NCI-H146 (cell line): ENCODE results near the gene LMAN1L.

ENCODE experiments used
- DNase-seq: peaks from one replicate; lab custom pipeline; 2025; lab: John Stamatoyannopoulos, UW

LMAN1L gene

DNA sequence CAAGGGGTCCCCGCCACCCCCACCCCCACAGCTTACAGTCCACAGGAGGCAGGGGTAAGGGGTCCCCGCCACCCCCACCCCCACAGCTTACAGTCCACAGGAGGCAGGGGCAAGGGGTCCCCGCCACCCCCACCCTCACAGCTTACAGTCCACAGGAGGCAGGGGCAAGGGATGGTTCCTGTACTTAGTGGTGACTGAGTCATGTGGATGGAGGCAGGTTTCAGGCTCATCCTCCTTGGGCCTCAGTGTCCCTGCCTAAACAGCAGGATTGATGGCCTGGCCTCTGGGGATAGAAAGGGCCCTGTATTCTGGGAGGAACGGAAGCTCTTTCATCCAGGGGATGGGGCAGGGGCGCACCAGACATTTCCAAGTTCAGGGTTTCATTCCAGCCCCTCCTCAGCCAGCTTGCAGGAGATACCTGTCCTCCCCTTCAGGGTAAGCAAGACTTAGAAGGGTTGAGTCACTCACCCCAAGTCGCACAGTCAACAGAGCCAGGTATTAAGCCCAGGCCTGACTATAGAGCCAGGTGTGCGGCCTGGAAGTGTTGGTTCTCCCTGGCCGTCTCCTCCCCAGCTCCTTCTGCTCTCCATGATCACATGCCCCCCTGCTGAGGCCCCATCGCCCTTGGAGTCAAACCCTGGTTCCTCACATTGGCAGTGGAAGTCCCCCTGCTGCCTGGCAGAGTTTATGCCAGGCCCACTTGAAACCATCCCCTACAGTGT lies 18.2 kb upstream of the LMAN1L start:
- no peak for DNase-seq

- no peak for DNase-seq
Measured at GRCh38 chr15:74794970-74795349, 17.7 kb upstream of the LMAN1L start.

DNA sequence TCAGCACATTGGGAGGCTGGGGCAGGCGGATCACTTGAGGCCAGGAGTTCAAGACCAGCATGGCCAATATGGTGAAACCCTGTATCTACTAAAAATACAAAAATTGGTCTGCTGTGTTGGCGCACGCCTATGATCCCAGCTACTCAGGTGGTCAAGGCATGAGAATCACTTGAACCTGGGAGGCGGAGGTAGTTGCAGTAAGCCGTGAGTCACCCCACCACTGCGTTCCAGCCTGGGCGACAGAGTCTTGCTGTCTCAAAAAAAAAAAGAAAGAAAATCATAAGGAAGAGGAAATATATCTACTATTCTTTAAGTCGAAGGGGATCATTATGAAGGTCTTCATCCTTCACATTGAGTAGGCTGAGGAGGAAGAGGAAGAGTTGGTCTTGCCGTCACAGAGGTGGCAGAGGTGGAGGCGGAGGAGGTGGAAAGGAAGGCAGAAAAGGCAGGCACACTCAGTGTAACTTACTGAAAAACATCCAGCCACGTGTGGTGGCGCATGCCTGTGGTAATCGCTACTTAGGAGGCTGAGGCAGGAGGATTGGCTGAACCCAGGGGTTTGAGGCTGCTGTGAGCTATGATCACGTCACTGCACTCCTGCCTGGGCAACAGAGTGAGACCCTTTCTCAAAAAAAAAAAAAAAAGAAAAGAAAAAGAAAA lies 16.5 kb upstream of the LMAN1L start:
- DNase-seq: no peak

GRCh38 chr15:74798388-74799254 lies 14.0 kb upstream of the LMAN1L start:
- DNase-seq: no peak

DNA sequence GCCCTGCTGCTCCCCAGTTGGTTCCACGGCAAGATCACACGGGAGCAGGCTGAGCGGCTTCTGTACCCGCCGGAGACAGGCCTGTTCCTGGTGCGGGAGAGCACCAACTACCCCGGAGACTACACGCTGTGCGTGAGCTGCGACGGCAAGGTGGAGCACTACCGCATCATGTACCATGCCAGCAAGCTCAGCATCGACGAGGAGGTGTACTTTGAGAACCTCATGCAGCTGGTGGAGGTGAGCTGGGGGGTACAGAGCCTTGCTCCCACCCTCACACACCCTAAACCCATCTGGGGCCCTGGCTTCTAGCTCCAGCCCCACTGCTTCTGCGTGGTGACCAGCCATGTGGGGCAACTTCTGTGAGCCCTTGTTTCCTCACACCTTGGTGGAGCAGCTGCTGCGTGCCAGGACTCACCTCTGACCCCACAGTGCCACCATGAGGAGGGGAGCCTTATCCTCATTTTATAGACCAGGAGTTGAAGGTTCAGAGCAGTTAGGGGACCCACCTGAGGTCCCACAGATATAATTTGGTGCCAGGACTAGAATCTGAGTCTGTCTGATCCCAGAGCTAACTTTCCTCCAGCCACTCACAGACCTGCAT lies 13.3 kb upstream of the LMAN1L start:
- DNase-seq: peak; percentile 42

DNA sequence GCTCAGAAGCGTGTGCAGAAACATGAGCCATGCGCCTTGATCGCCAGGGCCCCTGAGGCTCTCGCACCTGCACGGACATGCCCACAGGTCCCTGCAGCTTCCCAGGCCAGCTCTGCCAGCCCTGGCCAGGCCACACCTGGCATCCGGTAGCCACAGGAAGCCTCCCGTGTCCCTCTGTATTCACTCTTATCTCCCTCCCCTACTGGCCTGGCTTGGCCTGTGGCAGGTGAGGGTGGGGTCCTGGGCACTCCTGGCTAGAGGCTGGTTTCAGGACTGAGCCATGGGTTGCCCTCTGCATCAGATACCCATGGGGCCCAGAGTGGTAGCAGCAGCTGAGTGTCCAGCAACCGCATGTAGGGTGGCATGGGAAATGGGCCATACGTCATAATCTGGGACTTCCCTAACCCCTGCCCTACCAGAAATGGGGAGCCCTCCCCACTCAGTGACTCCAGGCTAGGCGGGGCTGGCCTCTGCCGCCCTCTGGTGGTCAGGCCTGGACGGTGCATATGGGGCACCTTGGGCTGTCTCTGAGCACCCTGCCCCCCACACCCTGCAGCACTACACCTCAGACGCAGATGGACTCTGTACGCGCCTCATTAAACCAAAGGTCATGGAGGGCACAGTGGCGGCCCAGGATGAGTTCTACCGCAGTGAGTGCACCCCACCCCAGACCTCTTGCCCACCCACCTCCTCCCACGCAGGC lies 12.6 kb upstream of the LMAN1L start:
- DNase-seq: peak; percentile 75

- no peak for DNase-seq
Measured at GRCh38 chr15:74800559-74801094, 12.0 kb upstream of the LMAN1L start.

- no peak for DNase-seq
Measured at GRCh38 chr15:74801311-74801997, 11.2 kb upstream of the LMAN1L start.

- no peak for DNase-seq
Measured at GRCh38 chr15:74802290-74802689, 10.3 kb upstream of the LMAN1L start.

DNA sequence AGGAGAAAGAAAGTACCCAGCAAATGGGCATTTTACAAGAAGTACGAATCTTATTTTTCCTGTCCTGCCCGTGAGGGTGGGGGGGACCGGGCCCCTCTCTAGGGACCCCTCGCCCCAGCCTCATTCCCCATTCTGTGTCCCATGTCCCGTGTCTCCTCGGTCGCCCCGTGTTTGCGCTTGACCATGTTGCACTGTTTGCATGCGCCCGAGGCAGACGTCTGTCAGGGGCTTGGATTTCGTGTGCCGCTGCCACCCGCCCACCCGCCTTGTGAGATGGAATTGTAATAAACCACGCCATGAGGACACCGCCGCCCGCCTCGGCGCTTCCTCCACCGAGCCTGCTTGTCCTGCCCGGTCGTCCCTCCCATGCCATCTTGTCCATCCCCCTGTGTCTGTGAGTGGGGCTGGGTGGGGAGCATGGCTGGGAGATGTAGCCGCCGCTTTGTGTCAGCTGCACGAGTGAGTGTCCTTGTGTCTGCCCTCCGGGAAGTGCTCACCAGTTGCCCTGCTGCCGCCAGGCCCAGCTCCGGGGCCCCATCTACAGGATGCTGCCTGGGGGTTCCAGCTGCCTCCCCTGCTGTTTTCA lies 9.7 kb upstream of the LMAN1L start:
- no peak for DNase-seq

DNA sequence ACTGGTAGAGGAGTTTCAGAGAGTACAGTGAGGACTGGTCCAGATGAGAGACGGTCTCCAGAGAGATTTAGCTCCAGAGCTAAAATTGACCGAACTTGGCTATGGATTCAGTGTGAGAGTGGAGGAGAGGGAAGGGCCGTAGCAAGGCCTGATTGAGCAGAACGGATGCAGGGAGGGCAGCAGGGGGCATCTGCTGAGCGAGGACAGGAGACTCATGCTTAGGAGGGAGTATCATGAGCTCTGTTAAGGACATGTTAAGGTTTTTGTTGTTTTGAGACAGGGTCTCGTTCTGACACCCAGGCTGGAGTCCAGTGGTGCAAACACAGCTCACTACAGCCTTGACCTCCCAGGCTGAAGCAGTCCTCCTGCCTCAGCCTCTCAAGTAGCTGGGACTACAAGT lies 7.7 kb upstream of the LMAN1L start:
- DNase-seq: no peak

DNA sequence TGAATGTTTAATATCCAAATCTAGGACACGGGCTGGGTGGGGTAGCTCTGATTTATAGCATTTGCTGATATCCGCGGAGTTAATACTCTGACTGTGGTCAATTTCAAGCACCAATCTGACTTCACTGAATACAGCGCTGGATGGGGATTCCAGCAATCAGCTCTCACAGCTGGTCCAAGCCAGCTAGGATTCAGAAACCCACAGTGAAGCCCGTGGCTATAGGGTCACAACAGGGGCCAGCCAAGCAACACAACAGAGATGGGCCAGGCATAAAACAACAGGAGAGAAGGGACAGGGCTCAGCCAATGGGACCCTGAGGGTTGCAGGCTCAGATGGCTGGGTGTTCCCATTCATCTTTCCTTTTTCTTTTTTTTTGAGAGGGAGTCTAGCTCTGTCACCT lies 5.4 kb upstream of the LMAN1L start:
- DNase-seq: no peak

GRCh38 chr15:74808078-74808839 lies 4.4 kb upstream of the LMAN1L start:
- no peak for DNase-seq

GRCh38 chr15:74808840-74809229 lies 3.8 kb upstream of the LMAN1L start:
- no peak for DNase-seq

GRCh38 chr15:74809242-74809641 lies 3.4 kb upstream of the LMAN1L start:
- no peak for DNase-seq

DNA sequence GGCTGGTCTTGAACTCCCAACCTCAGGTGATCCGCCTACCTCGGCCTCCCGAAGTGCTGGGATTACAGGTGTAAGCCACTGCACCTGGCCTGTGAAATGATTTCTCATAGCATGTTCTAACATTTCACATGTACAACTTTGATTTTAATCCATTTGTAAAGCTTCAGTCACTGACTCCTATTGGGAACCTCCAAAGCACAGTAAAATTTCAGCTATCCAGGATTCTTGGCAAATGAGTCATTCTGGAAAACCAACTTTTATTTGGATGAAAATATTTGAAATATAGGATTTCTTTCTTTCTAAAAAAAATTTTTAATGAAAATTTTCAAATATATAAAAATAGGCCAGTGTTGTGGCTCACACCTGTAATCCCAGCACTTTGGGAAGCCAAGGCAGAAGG lies 2.7 kb upstream of the LMAN1L start:
- no peak for DNase-seq

GRCh38 chr15:74815121-74815934 lies 2.7 kb downstream of the LMAN1L start:
- no peak for DNase-seq

DNA sequence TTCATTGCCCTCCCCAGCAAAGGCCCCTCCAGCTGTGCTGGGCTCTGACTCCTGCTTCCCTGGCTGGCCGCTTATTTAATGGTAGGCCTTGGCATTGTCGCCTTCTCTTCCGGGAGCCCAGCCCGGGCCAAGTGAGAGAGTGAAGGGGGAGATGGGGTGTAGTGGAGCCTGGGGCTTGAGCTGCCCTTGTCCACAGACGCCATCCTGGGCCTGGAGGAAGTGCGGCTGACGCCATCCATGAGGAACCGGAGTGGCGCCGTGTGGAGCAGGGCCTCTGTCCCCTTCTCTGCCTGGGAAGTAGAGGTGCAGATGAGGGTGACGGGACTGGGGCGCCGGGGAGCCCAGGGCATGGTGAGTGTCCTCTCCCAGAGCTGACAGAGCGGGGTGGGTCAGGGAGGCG lies 3.3 kb downstream of the LMAN1L start:
- DNase-seq: no peak
